Keratinocyte (primary cell): ENCODE measurements around the gene RDH16.

Experiments used
- CTCF ChIP-seq, 3 experiments: IDR thresholded peaks in 1 of 3; conservative IDR thresholded peaks in 1 of 3; optimal IDR thresholded peaks in 1 of 3; 2 replicates in 2 of 3; 3 replicates in 1 of 3; pipeline versions ENCODE3 to v1.5.1; 2011; ENCODE audit warnings: low read length in 3 of 3, mild to moderate bottlenecking in 3 of 3, moderate library complexity in 2 of 3, control low read depth in 1 of 3, inconsistent platforms in 1 of 3; ENCODE audit not compliant: insufficient read depth in 2 of 3; ENCODE audit errors: extremely low read depth in 1 of 3
- EZH2 ChIP-seq: IDR thresholded peaks from one replicate; pipeline ENCODE4 v1.6.1; 2012; ENCODE audit warnings: inconsistent platforms, mild to moderate bottlenecking, low read length, moderate library complexity

GRCh38 chr12:56932867-56933266 lies 24.5 kb downstream of the RDH16 start:
- TF ChIP-seq EZH2 (no peak), CTCF (optimal IDR thresholded peaks at IDR 0.05 in 1 of 3, IDR thresholded peaks at IDR 0.05 in 1 of 3, conservative IDR thresholded peaks at IDR 0.05 in 1 of 3; ENCODE audit: extremely low read depth in 1 of 3, insufficient read depth in 2 of 3, low read length in 3 of 3) (no peak)
